Erythroblast (primary cell): ENCODE data around the gene EFCAB14.

Source experiments
- GATA1 ChIP-seq: IDR thresholded peaks from 2 replicates; pipeline ENCODE4 v1.6.1; 2011; ENCODE audit warnings: low read depth, mild to moderate bottlenecking, control low read depth, low read length, moderate library complexity
- POLR2A ChIP-seq: IDR thresholded peaks from 2 replicates; pipeline ENCODE4 v1.6.1; 2011; ENCODE audit warnings: mild to moderate bottlenecking, low read length

- no peak for TF ChIP-seq POLR2A
- no peak for TF ChIP-seq GATA1
Observed at GRCh38 chr1:46643368-46643775, 75.5 kb downstream of the EFCAB14 start.
